Measurements from ENCODE around the gene SLC20A1. TPM values are rescaled to one million over a fixed set of nuclear protein-coding genes. Genes with fewer than 3 reads are reported as not detected.
"Not testable (repeated sequence)": the region's sequence is repeated elsewhere in the genome, so short reads cannot be mapped to it uniquely, and the experiment has no call there.

The SLC20A1 gene
- 72.9 and 91.2 TPM in 2 replicates for total RNA-seq

GRCh38 chr2:112645310-112646101, at the start of gene SLC20A1:
Gene SLC20A1 (plus strand): TSS chr2:112645939. CDS start chr2:112646829, 890 bp downstream.
- peak; percentile 65 for DNase-seq (ENCODE audit: low read depth)

- DNase-seq (ENCODE audit: low read depth): no peak
Observed at GRCh38 chr2:112597537-112598322, 48.0 kb upstream of the SLC20A1 start.

GRCh38 chr2:112600634-112601033, 45.1 kb upstream of the SLC20A1 start:
- no peak for DNase-seq (ENCODE audit: low read depth)

- DNase-seq (ENCODE audit: low read depth): no peak
Observed at GRCh38 chr2:112601754-112602153, 44.0 kb upstream of the SLC20A1 start.

- DNase-seq (ENCODE audit: low read depth): no peak
Observed at GRCh38 chr2:112602917-112603316, 42.8 kb upstream of the SLC20A1 start.

GRCh38 chr2:112603731-112604130, 42.0 kb upstream of the SLC20A1 start:
- DNase-seq (ENCODE audit: low read depth): no peak

- no peak for DNase-seq (ENCODE audit: low read depth)
Observed at GRCh38 chr2:112604952-112605351, 40.8 kb upstream of the SLC20A1 start.

GRCh38 chr2:112605926-112606325, 39.8 kb upstream of the SLC20A1 start:
- DNase-seq (ENCODE audit: low read depth): no peak

GRCh38 chr2:112606547-112606946, 39.2 kb upstream of the SLC20A1 start:
- no peak for DNase-seq (ENCODE audit: low read depth)

GRCh38 chr2:112607680-112608438, 37.9 kb upstream of the SLC20A1 start:
- no peak for DNase-seq (ENCODE audit: low read depth)

GRCh38 chr2:112609320-112609719, 36.4 kb upstream of the SLC20A1 start:
- not testable (repeated sequence) for DNase-seq (ENCODE audit: low read depth)

GRCh38 chr2:112612283-112612682, 33.5 kb upstream of the SLC20A1 start:
- not testable (repeated sequence) for DNase-seq (ENCODE audit: low read depth)

GRCh38 chr2:112614201-112614840, 31.4 kb upstream of the SLC20A1 start:
- DNase-seq (ENCODE audit: low read depth): no peak

- no peak for DNase-seq (ENCODE audit: low read depth)
Observed at GRCh38 chr2:112615051-112615450, 30.7 kb upstream of the SLC20A1 start.

- DNase-seq (ENCODE audit: low read depth): not testable (repeated sequence)
Observed at GRCh38 chr2:112615798-112616197, 29.9 kb upstream of the SLC20A1 start.

GRCh38 chr2:112618383-112618782, 27.4 kb upstream of the SLC20A1 start:
- no peak for DNase-seq (ENCODE audit: low read depth)

GRCh38 chr2:112621790-112622527, 23.8 kb upstream of the SLC20A1 start:
- DNase-seq (ENCODE audit: low read depth): peak; percentile 59

- DNase-seq (ENCODE audit: low read depth): no peak
Observed at GRCh38 chr2:112622528-112622849, 23.2 kb upstream of the SLC20A1 start.

- DNase-seq (ENCODE audit: low read depth): peak; percentile 60
Observed at GRCh38 chr2:112623913-112624777, 21.6 kb upstream of the SLC20A1 start.

- DNase-seq (ENCODE audit: low read depth): no peak
Observed at GRCh38 chr2:112625474-112626114, 20.1 kb upstream of the SLC20A1 start.

Data from renal cortical epithelial cell (primary cell).